Measurements from ENCODE around the gene POU5F1. TPM values are rescaled to one million over a fixed set of nuclear protein-coding genes. Genes with fewer than 3 reads are reported as not detected.
A peak's percentile ranks its signal among the peaks of the same experiment; 100 is the strongest.
"Not testable (repeated sequence)": the region's sequence is repeated elsewhere in the genome, so short reads cannot be mapped to it uniquely, and the experiment has no call there.

POU5F1 gene
- polyA plus RNA-seq, 3 donors = 0.20 TPM; not detected in 2

- Histone ChIP-seq H3K79me2 (ENCODE audit: insufficient read depth, low read length) (no peaks in the 10 kb centered on the region), H3K4me2 (replicated peaks; ENCODE audit: extremely low read depth, low read length, poor library complexity, severe bottlenecking) (no peak overlapping the region), H3K9ac (ENCODE audit: insufficient read depth, low read length, poor library complexity, severe bottlenecking) (no peak overlapping the region), H4K20me1 (ENCODE audit: insufficient read depth, low read length) (no peaks in the 10 kb centered on the region), H3K4me1 (ENCODE audit: control insufficient read depth in 1 of 2, insufficient read depth in 2 of 2, low read length in 2 of 2) (no peaks in the 10 kb centered on the region), H2AFZ (ENCODE audit: insufficient read depth, low read depth, low read length, poor library complexity, severe bottlenecking) (no peak overlapping the region), H3K36me3 (replicated peaks in 1 of 2; ENCODE audit: control insufficient read depth in 1 of 2, insufficient read depth in 2 of 2, low read length in 2 of 2) (peaks cover 2 to 20% of the 10 kb centered on the region in 2 donors), H3K27ac (ENCODE audit: low read depth in 1 of 2, low read length in 2 of 2) (no peak overlapping the region), H3K4me3 (replicated peaks in 1 of 3; ENCODE audit: low read depth in 2 of 3, low read length in 3 of 3) (no peak overlapping the region), H3K27me3 (ENCODE audit: control insufficient read depth in 2 of 2, insufficient read depth in 2 of 2, low read length in 2 of 2) (no peaks in the 10 kb centered on the region), H3K9me3 (replicated peaks in 1 of 2; ENCODE audit: control insufficient read depth in 1 of 2, insufficient read depth in 1 of 2, low read length in 2 of 2) (no peaks in the 10 kb centered on the region)
- H3K4me3 Mint-ChIP-seq = no peak overlapping the region
- no peaks in the 10 kb centered on the region for H3K9me3 Mint-ChIP-seq
- peaks cover 5 to 24% of the 10 kb centered on the region in 2 donors for H3K36me3 Mint-ChIP-seq
- peaks cover 4% of the 10 kb centered on the region for H3K4me1 Mint-ChIP-seq
- H3K27ac Mint-ChIP-seq = no peak overlapping the region
- peaks cover 0 to 1% (median 0%) of the 10 kb centered on the region in 3 donors for H3K27me3 Mint-ChIP-seq (ENCODE audit: low read depth in 3 of 3)
- no peak for TF ChIP-seq CTCF (IDR thresholded peaks at IDR 0.05)
- 100% methylated on average over 2 of the region's 5 CpGs for WGBS (ENCODE audit: insufficient coverage)
- intact Hi-C loops (cut with micrococcal nuclease) = no loop called here
- DNase-seq = no peak
Measured at GRCh38 chr6:31165986-31166385, 4.5 kb downstream of the POU5F1 start.

- H3K4me1 Mint-ChIP-seq; H3K27ac ChIP-seq (ENCODE audit: low read depth in 1 of 2, low read length in 2 of 2); H2AFZ ChIP-seq (ENCODE audit: insufficient read depth, low read depth, low read length, poor library complexity, severe bottlenecking); H3K79me2 ChIP-seq (ENCODE audit: insufficient read depth, low read length); H3K4me3 ChIP-seq (replicated peaks in 1 of 3; ENCODE audit: low read depth in 2 of 3, low read length in 3 of 3); H3K27me3 ChIP-seq (ENCODE audit: control insufficient read depth in 2 of 2, insufficient read depth in 2 of 2, low read length in 2 of 2); H3K4me3 Mint-ChIP-seq; H3K4me1 ChIP-seq (ENCODE audit: control insufficient read depth in 1 of 2, insufficient read depth in 2 of 2, low read length in 2 of 2); H3K9me3 ChIP-seq (replicated peaks in 1 of 2; ENCODE audit: control insufficient read depth in 1 of 2, insufficient read depth in 1 of 2, low read length in 2 of 2); H3K4me2 ChIP-seq (replicated peaks; ENCODE audit: extremely low read depth, low read length, poor library complexity, severe bottlenecking); H3K9ac ChIP-seq (ENCODE audit: insufficient read depth, low read length, poor library complexity, severe bottlenecking); intact Hi-C loops (cut with micrococcal nuclease); DNase-seq; H3K9me3 Mint-ChIP-seq; H3K27me3 Mint-ChIP-seq (ENCODE audit: low read depth in 3 of 3); H4K20me1 ChIP-seq (ENCODE audit: insufficient read depth, low read length); H3K27ac Mint-ChIP-seq: not testable (repeated sequence)
- WGBS (ENCODE audit: insufficient coverage) = 94% methylated on average over 10 of the region's 17 CpGs
- peaks cover 5 to 27% of the 10 kb centered on the region in 2 donors for H3K36me3 Mint-ChIP-seq
- peaks cover 2 to 20% of the 10 kb centered on the region in 2 donors for H3K36me3 ChIP-seq (replicated peaks in 1 of 2; ENCODE audit: control insufficient read depth in 1 of 2, insufficient read depth in 2 of 2, low read length in 2 of 2)
Measured at GRCh38 chr6:31165064-31165832, 5.2 kb downstream of the POU5F1 start.

- DNase-seq; H3K27ac ChIP-seq (ENCODE audit: low read depth in 1 of 2, low read length in 2 of 2); H3K27me3 ChIP-seq (ENCODE audit: control insufficient read depth in 2 of 2, insufficient read depth in 2 of 2, low read length in 2 of 2); H3K4me2 ChIP-seq (replicated peaks; ENCODE audit: extremely low read depth, low read length, poor library complexity, severe bottlenecking); H3K9ac ChIP-seq (ENCODE audit: insufficient read depth, low read length, poor library complexity, severe bottlenecking); H4K20me1 ChIP-seq (ENCODE audit: insufficient read depth, low read length); H3K9me3 Mint-ChIP-seq; H3K9me3 ChIP-seq (replicated peaks in 1 of 2; ENCODE audit: control insufficient read depth in 1 of 2, insufficient read depth in 1 of 2, low read length in 2 of 2); H3K4me3 Mint-ChIP-seq; H3K4me3 ChIP-seq (replicated peaks in 1 of 3; ENCODE audit: low read depth in 2 of 3, low read length in 3 of 3); H3K4me1 ChIP-seq (ENCODE audit: control insufficient read depth in 1 of 2, insufficient read depth in 2 of 2, low read length in 2 of 2); H2AFZ ChIP-seq (ENCODE audit: insufficient read depth, low read depth, low read length, poor library complexity, severe bottlenecking); H3K27me3 Mint-ChIP-seq (ENCODE audit: low read depth in 3 of 3); H3K79me2 ChIP-seq (ENCODE audit: insufficient read depth, low read length); intact Hi-C loops (cut with micrococcal nuclease): not testable (repeated sequence)
- Mint-ChIP-seq H3K27ac (peak overlapping the region in 2 of 7 donors; percentile 3 to 9), H3K4me1 (peaks cover 12% of the 10 kb centered on the region), H3K36me3 (peaks cover 5 to 27% of the 10 kb centered on the region in 2 donors)
- WGBS (ENCODE audit: insufficient coverage) = no CpG with 5 or more reads among the region's 9 CpGs
- peaks cover 2 to 20% of the 10 kb centered on the region in 2 donors for H3K36me3 ChIP-seq (replicated peaks in 1 of 2; ENCODE audit: control insufficient read depth in 1 of 2, insufficient read depth in 2 of 2, low read length in 2 of 2)
Measured at GRCh38 chr6:31164475-31165063, 5.9 kb downstream of the POU5F1 start.
